Measurements from ENCODE around the gene TMEM31.
"Not testable (repeated sequence)": the region's sequence is repeated elsewhere in the genome, so short reads cannot be mapped to it uniquely, and the experiment has no call there.

TMEM31 gene

DNA sequence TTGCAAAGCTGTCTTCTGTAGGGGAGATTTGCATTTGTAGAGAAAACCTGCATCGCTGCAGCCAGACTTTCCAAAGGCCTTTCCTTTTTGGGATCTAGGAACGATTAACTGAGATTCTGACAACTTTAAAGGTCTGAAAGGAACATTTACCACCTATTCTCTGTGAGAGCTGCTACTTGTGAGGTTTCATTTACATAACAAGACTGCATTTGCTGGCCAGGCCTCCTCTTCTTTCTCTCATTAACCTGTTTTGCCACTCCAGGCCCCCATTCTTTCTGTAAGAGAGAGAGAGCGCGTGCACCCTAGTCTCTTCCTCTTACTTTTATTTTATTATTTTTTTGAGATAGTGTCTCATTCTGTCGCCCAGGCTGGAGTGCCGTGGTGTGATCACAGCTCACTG, 31.6 kb downstream of the TMEM31 start:
- H3K27ac Mint-ChIP-seq: no peak overlapping the region
- ATAC-seq: no peak
- no peaks in the 10 kb centered on the region for H3K9me3 Mint-ChIP-seq
- no peaks in the 10 kb centered on the region for H3K27me3 Mint-ChIP-seq
- no peak overlapping the region for H3K4me3 Mint-ChIP-seq
- no peak for DNase-seq
- H3K4me1 Mint-ChIP-seq: no peaks in the 10 kb centered on the region

DNA sequence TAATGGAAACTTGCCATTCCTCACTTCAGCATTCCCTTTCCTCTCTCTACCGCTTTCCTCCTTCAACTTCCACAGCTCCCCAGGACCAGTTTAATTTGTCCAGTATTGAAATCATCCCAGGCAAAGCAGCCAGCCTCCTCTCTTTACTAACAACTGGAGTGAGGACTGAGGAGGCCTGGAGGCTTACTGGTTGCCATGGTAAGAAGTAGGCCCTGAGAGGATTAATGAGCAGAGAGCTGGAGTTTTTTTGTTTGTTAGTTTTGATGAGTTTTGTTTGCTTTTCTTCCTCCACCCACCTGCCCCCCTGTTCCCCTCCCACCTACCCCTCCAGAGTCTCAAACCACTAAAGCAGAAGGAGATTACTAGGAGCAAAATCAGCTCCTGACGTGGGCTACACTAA, 36.5 kb downstream of the TMEM31 start:
- Mint-ChIP-seq H3K9me3 (no peaks in the 10 kb centered on the region), H3K27me3 (no peaks in the 10 kb centered on the region), H3K4me1 (no peaks in the 10 kb centered on the region), H3K4me3 (no peak overlapping the region), H3K27ac (no peak overlapping the region)
- no peak for DNase-seq
- ATAC-seq: no peak

DNA sequence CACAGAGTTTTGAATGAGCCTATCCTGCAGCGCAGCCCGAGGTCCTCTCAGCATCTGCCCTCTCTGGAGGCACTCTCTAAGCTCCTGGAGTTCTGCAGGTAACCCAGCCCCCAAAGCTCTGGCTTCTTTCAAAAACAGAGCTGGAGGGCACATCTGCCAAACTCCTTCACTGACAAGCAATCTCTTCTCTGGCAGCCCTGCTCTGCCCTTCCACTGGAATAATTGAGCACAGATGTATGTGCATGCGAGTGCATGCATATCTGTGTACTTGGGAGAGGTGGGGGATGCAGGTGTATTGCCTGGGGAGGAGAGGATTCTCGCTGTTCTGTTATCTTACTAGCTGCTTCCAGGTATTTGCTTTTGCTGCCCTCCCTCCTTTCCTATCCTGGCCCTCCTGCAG, 43.7 kb downstream of the TMEM31 start:
- H3K4me1 Mint-ChIP-seq: no peaks in the 10 kb centered on the region
- no peak overlapping the region for H3K4me3 Mint-ChIP-seq
- H3K9me3 Mint-ChIP-seq: peaks cover 5 to 6% of the 10 kb centered on the region in 2 donors
- no peaks in the 10 kb centered on the region for H3K27me3 Mint-ChIP-seq
- ATAC-seq (no peak), DNase-seq (no peak)
- no peak overlapping the region for H3K27ac Mint-ChIP-seq

DNA sequence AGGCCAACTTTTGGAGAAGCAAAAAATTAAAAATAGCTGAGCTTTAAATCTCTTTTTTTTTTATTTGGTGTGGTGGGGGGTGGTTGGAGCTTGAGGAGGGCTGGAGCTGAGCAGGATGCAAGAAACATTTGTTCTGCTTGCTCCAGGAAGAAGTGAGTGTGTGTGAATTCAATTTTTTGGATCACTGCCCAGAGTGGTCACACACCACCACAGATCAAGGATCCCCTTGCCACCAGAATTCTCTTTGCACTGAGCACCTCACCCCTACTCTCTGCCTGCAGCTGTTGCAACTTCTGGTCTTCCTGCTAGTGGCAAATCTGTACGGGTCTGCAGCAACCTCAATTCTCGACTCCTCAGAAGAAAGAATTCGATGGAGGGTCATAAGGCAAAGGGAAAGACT, 46.0 kb downstream of the TMEM31 start:
- H3K27ac Mint-ChIP-seq: no peak overlapping the region
- peaks cover 5 to 6% of the 10 kb centered on the region in 2 donors for H3K9me3 Mint-ChIP-seq
- no peak overlapping the region for H3K4me3 Mint-ChIP-seq
- DNase-seq: no peak
- H3K4me1 Mint-ChIP-seq: no peaks in the 10 kb centered on the region
- ATAC-seq: no peak
- no peaks in the 10 kb centered on the region for H3K27me3 Mint-ChIP-seq

DNA sequence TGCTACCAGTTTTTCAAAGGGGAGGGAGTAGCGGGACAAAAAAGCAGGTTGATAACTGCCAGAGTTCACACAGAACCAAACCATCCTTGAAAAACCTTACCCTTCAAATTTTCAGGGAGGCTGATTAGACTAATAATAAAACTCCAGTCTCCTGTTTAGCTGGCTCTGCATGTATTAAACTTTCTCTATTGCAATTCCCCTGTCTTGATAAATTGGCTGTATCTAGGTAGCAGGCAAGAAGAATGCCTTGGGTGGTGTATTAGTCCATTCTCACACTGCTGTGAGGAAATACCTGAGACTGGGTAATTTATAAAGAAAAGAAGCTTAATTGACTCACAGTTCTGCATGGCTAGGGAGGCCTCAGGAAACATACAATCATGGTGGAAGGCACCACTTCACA, 47.8 kb downstream of the TMEM31 start:
- Mint-ChIP-seq H3K27me3 (no peaks in the 10 kb centered on the region), H3K27ac (no peak overlapping the region), H3K9me3 (peaks cover 5 to 6% of the 10 kb centered on the region in 2 donors), H3K4me3 (no peak overlapping the region), H3K4me1 (no peaks in the 10 kb centered on the region)
- ATAC-seq (no peak), DNase-seq (no peak)

DNA sequence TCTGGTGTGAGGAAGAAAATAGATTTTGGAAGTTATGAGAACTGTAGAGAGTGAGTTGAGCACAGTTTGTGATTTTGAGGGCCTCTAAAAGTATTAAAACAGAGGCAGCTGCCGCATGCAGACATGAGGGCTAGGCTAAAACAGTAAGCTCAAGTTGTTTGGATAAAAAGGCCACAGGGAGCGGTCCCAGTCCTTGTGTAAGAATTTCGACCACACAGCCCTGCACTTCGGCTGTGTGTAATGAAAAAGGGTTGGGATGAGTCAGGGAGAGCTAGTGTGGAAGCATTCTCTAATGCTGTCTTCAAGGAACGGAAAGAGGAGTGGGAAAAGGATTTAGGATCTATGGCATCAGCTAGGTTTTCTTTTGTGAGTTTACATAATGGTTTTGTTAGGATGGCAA, 52.8 kb downstream of the TMEM31 start:
- not testable (repeated sequence) for H3K27ac Mint-ChIP-seq, H3K4me3 Mint-ChIP-seq, H3K27me3 Mint-ChIP-seq, H3K9me3 Mint-ChIP-seq, H3K4me1 Mint-ChIP-seq, ATAC-seq, DNase-seq

Measured in stimulated activated naive CD8-positive, alpha-beta T cell treated with anti-CD3 and anti-CD28 coated beads, Interleukin-15, amount 100 ng/mL, for 72 hours (primary cell).